ENCODE measurements around the gene CHRNA7. TPM values are rescaled to one million over a fixed set of nuclear protein-coding genes. Genes with fewer than 3 reads are reported as not detected.
"Not testable (repeated sequence)": the region's sequence is repeated elsewhere in the genome, so short reads cannot be mapped to it uniquely, and the experiment has no call there.

Gene CHRNA7
- total RNA-seq, 4 donors from 2014 or later, result 0.68 to 2.1 (median 1.5) TPM

DNA sequence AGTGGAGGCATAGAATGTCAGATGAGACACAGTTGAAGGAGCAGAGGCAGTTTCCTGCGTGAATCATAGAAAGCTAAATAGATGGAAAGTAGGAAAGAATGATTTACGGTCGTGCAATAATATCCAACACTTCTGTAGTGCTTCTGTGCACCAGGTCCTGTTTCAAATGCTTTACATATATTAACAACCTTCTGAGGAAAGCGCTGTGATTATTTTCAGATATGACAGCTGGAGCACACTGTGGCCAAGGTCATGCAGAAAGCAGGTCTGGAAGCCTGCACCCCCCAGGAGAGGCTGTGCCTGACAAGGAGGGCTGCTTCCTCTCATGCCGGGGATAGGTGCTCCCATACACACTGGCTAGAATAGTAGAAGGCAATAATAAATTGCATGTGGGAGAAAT, 104.5 kb downstream of the CHRNA7 start:
- 58 to 69% methylated on average over 5 of the region's 5 CpGs for WGBS, 2 donors
- H3K9me3 ChIP-seq, result no peaks in the 10 kb centered on the region
- TF ChIP-seq POLR2A (IDR thresholded peaks at IDR 0.05), result no peak
- TF ChIP-seq, protein P1, sequence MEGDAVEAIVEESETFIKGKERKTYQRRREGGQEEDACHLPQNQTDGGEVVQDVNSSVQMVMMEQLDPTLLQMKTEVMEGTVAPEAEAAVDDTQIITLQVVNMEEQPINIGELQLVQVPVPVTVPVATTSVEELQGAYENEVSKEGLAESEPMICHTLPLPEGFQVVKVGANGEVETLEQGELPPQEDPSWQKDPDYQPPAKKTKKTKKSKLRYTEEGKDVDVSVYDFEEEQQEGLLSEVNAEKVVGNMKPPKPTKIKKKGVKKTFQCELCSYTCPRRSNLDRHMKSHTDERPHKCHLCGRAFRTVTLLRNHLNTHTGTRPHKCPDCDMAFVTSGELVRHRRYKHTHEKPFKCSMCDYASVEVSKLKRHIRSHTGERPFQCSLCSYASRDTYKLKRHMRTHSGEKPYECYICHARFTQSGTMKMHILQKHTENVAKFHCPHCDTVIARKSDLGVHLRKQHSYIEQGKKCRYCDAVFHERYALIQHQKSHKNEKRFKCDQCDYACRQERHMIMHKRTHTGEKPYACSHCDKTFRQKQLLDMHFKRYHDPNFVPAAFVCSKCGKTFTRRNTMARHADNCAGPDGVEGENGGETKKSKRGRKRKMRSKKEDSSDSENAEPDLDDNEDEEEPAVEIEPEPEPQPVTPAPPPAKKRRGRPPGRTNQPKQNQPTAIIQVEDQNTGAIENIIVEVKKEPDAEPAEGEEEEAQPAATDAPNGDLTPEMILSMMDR (IDR thresholded peaks at IDR 0.05), result no peak
- no peak overlapping the region for H3K4me3 ChIP-seq
- no peaks in the 10 kb centered on the region for H3K4me1 ChIP-seq
- intact Hi-C loops (cut with DNase I), result no loop called here
- no peak for DNase-seq
- no peak overlapping the region for H3K27ac ChIP-seq
- no peaks in the 10 kb centered on the region for H3K27me3 ChIP-seq
- H3K36me3 ChIP-seq, result no peaks in the 10 kb centered on the region

DNA sequence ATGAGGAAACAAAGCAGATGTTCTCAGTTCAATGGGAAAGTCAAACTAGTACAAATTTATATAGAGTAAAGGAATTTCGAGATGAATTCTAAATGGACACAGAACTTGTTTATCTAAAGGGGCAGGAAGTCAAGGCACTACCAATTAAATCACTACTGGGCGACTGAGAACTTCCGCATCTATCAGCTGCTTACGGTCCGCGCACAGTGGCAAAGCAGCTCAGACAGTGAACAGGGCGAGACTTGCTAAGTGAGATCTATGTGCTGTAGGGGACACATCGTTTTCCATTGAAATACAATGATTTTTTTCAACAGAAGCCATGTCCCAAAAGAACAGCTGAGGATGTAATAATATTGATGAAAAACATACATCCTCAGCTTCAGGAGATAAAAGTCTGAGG, 105.0 kb downstream of the CHRNA7 start:
- H3K27me3 ChIP-seq, result no peaks in the 10 kb centered on the region
- WGBS, 2 donors, result 64 to 71% methylated on average over 8 of the region's 8 CpGs
- no peak for DNase-seq
- no peaks in the 10 kb centered on the region for H3K9me3 ChIP-seq
- H3K36me3 ChIP-seq, result no peaks in the 10 kb centered on the region
- no peak overlapping the region for H3K4me3 ChIP-seq
- intact Hi-C loops (cut with DNase I), result no loop called here
- H3K27ac ChIP-seq, result no peak overlapping the region
- no peaks in the 10 kb centered on the region for H3K4me1 ChIP-seq
- TF ChIP-seq, protein P1 (IDR thresholded peaks at IDR 0.05), result no peak
- no peak for TF ChIP-seq POLR2A (IDR thresholded peaks at IDR 0.05)

DNA sequence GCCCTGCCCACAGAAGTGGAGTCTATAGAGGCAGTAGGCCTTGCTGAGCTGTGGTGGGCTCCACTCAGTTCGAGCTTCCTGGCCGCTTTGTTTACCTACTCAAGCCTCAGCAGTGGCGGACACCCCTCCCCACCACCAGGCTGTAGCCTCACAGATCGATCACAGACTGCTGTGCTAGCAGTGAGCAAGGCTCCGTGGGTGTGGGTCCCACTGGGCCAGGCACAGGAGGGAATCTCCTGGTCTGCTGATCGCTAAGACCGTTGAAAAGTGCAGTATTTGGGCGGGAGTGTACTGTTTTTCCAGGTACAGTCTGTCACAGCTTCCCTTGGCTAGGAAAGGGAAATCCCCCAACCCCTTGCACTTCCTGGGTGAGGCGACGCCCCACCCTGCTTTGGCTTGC, 115.2 kb downstream of the CHRNA7 start:
- H3K27me3 ChIP-seq; DNase-seq; H3K9me3 ChIP-seq; H3K4me3 ChIP-seq; H3K27ac ChIP-seq; intact Hi-C loops (cut with DNase I); H3K36me3 ChIP-seq; H3K4me1 ChIP-seq: not testable (repeated sequence)
- WGBS, 2 donors, result 62 to 92% methylated on average over 2 of the region's 10 CpGs

DNA sequence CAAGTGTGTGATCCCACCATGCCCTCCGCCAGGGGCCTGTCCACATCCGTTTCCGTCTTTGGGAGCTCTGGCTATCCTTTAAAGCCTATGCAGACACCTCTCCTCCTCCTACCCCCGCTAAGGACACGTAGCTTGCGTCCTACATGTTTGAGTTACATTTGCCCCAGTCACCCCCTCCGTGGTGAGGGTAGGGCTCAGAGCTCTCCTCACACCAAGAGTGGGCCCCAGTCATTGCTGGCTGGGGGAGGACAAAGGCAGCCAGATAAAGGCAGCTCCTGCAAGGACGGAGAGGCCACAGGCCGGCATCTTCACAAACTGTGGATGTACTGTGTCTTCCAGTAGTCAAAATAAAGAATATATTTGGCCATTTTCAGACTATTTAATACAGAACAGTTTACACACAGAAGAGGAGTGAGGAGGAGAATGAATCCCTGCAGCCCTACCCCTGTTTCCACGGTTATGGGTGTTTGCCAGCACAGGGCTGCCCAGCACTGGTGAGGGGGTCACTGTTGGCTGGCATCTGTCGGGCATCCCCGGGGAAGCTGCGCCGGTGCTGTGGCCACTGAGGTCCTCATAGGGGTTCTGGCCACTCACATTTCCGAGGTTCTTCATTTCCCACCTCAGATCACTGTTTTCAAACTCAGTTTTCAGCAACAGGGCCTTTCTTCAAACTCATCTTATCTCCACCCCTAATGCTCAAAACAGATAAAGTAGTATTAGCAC, 118.7 kb downstream of the CHRNA7 start:
- H3K27me3 ChIP-seq, result no peaks in the 10 kb centered on the region
- TF ChIP-seq, protein P1 (IDR thresholded peaks at IDR 0.05), result no peak
- no peak for TF ChIP-seq POLR2A (IDR thresholded peaks at IDR 0.05)
- no peak overlapping the region for H3K27ac ChIP-seq
- 88 to 90% methylated on average over 14 to 15 of the region's 15 CpGs for WGBS, 2 donors
- intact Hi-C loops (cut with DNase I), result no loop called here
- DNase-seq, result no peak
- no peak overlapping the region for H3K4me3 ChIP-seq
- no peaks in the 10 kb centered on the region for H3K9me3 ChIP-seq
- no peaks in the 10 kb centered on the region for H3K36me3 ChIP-seq
- no peaks in the 10 kb centered on the region for H3K4me1 ChIP-seq

DNA sequence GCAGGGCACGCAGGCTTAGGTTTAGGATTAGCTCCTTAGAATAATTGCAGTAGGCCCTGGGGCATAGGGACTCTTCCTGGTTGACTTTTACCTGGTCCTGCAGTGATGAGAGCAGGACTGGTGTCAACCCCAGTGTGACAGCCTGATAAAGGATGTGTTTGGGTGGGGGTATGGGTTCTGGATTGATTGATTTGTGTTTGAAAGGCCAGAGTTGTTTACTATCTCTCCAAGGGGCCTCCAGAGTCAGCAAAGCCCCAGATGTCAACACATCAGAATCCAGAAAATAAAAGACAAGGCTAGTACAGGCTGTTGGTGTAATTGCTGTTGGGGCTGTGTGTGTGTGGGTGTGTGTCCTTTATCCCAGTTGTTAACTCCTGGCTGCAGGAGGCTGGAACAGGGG, 122.3 kb downstream of the CHRNA7 start:
- no peaks in the 10 kb centered on the region for H3K9me3 ChIP-seq
- H3K27me3 ChIP-seq, result no peaks in the 10 kb centered on the region
- no peaks in the 10 kb centered on the region for H3K4me1 ChIP-seq
- intact Hi-C loops (cut with DNase I), result no loop called here
- no peak overlapping the region for H3K27ac ChIP-seq
- TF ChIP-seq POLR2A (IDR thresholded peaks at IDR 0.05), result no peak
- TF ChIP-seq, protein P1 (IDR thresholded peaks at IDR 0.05), result no peak
- no peak for DNase-seq
- WGBS, 2 donors, result 33 to 44% methylated on average over 1 of the region's 1 CpG
- no peaks in the 10 kb centered on the region for H3K36me3 ChIP-seq
- H3K4me3 ChIP-seq, result no peak overlapping the region

DNA sequence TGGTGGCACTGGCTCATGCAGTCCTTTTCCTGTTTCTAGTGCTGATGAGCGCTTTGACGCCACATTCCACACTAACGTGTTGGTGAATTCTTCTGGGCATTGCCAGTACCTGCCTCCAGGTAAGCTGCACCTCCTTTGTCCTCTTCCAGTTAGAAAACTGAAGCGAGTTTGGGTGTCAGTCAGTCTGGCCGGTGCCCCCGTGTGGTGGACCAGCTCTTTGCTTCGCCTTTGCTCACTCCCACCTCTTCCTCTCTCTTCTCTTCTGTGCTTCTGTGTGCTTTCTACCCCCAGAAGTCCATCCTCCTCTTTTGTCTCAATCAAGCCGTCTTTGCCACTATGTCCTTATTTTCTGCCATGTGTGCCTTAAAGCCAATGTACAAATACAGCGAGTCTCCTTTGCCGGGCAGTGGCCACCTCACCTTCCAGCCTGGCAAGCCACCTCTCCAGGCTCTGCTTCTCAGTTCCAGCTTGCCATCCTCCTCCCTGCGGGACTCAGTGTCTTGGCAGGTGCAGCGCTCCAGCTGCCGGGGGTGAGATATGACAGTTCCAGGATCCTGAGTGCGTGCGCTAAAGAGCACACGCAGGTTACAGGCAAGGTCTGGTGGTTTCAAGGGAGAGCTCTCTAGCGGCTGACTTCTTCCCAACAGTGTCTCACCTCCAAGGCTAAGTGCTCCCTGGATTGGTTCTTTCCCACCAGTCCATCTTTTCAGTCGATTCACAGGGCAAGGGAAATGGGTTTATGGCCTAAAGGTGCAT, 123.7 kb downstream of the CHRNA7 start:
- DNase-seq; intact Hi-C loops (cut with DNase I); H3K4me3 ChIP-seq; H3K36me3 ChIP-seq; H3K9me3 ChIP-seq; H3K27me3 ChIP-seq; H3K27ac ChIP-seq; H3K4me1 ChIP-seq: not testable (repeated sequence)
- no CpG with 5 or more reads among the region's 18 CpGs for WGBS, 2 donors

DNA sequence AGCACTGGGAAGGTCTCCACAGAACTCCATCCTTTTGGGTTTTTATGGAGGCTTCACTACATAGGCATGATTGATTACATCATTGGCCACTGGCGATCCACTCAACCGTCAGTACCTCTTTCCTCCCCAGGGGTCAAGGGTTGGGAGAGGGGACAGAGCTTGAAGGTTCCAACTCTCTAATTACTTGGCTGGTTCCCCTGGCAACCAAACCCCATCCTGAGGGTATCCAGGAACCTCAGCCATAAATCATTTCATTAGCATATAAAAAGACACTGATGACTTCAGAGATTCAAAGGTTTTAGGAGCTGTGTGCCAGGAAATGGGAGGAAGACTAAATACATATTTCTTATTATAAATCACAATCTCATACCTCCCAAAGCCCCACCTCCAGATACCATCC, 131.8 kb downstream of the CHRNA7 start:
- H3K4me3 ChIP-seq; H3K27ac ChIP-seq; DNase-seq; H3K9me3 ChIP-seq; H3K36me3 ChIP-seq; intact Hi-C loops (cut with DNase I); H3K4me1 ChIP-seq; H3K27me3 ChIP-seq: not testable (repeated sequence)
- WGBS, 2 donors, result no CpG with 5 or more reads among the region's 2 CpGs

DNA sequence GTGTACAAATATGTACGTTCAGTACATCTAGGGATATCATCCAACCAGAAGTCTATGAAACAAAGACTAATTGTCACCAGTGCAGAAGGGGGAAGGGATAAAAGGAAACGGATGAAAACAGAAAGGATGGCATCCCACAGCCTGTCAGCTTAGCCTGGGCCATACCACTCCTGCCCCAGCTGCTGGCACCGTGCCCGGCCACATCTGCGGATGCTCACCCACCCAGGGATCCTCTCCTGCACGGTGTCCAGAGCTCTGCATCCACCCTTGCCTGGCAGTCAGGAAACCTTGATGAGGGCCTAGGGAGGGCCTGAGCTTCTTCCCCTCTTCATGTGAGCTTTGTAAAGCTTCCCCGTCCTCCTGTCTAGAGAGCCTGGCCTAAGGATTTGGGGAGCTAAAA, 133.8 kb downstream of the CHRNA7 start:
- H3K4me3 ChIP-seq; DNase-seq; H3K27me3 ChIP-seq; intact Hi-C loops (cut with DNase I); H3K4me1 ChIP-seq; H3K27ac ChIP-seq; H3K9me3 ChIP-seq; H3K36me3 ChIP-seq: not testable (repeated sequence)
- WGBS, 2 donors, result no CpG with 5 or more reads among the region's 7 CpGs

DNA sequence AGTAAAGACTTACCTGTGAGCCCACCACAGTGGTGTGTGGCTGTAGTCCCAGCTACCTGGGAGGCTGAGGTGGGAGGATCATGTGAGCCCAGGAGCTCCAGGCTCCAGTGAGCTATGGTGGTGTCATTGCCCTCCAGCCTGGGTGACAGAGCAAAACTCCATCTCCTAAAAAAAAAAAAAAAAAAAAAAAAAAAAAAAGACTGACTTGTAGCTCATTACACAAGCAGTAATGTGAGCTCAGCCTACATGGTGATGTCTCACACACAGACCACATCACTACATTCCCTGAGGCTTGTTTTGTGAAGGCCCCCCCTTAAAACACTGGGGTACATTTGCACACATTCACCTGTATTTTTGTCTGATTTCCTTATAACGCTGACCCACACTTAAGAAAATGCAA, 134.4 kb downstream of the CHRNA7 start:
- H3K4me1 ChIP-seq; H3K27me3 ChIP-seq; H3K36me3 ChIP-seq; H3K4me3 ChIP-seq; H3K27ac ChIP-seq; intact Hi-C loops (cut with DNase I); DNase-seq; H3K9me3 ChIP-seq: not testable (repeated sequence)
- no CpG with 5 or more reads among the region's 1 CpG for WGBS, 2 donors

Measured in esophagus squamous epithelium (tissue), 5 donors.